ENCODE data around the gene CPAMD8.
"Not testable (repeated sequence)": the region's sequence is repeated elsewhere in the genome, so short reads cannot be mapped to it uniquely, and the experiment has no call there.

CPAMD8 gene

GRCh38 chr19:16946951-16947940, 79.4 kb downstream of the CPAMD8 start:
- H3K4me3 ChIP-seq (ENCODE audit: low read depth, low read length), result no peak overlapping the region
- no peak for DNase-seq (ENCODE audit: low read depth)
- no peak for TF ChIP-seq CTCF (IDR thresholded peaks at IDR 0.05; ENCODE audit: insufficient read depth, low read depth, low read length, missing control alignments)

GRCh38 chr19:16945762-16946465, 80.7 kb downstream of the CPAMD8 start:
- no peak for TF ChIP-seq CTCF (IDR thresholded peaks at IDR 0.05; ENCODE audit: insufficient read depth, low read depth, low read length, missing control alignments)
- no peak overlapping the region for H3K4me3 ChIP-seq (ENCODE audit: low read depth, low read length)
- DNase-seq (ENCODE audit: low read depth), result no peak

- no peak overlapping the region for H3K4me3 ChIP-seq (ENCODE audit: low read depth, low read length)
- TF ChIP-seq CTCF (IDR thresholded peaks at IDR 0.05; ENCODE audit: insufficient read depth, low read depth, low read length, missing control alignments), result no peak
- no peak for DNase-seq (ENCODE audit: low read depth)
Measured at GRCh38 chr19:16945364-16945714, 81.3 kb downstream of the CPAMD8 start.

GRCh38 chr19:16944626-16945363, 81.8 kb downstream of the CPAMD8 start:
- no peak for DNase-seq (ENCODE audit: low read depth)
- no peak for TF ChIP-seq CTCF (IDR thresholded peaks at IDR 0.05; ENCODE audit: insufficient read depth, low read depth, low read length, missing control alignments)
- H3K4me3 ChIP-seq (ENCODE audit: low read depth, low read length), result no peak overlapping the region

- no peak overlapping the region for H3K4me3 ChIP-seq (ENCODE audit: low read depth, low read length)
- no peak for DNase-seq (ENCODE audit: low read depth)
- TF ChIP-seq CTCF (IDR thresholded peaks at IDR 0.05; ENCODE audit: insufficient read depth, low read depth, low read length, missing control alignments), result no peak
Measured at GRCh38 chr19:16943942-16944625, 82.5 kb downstream of the CPAMD8 start.

- H3K4me3 ChIP-seq (ENCODE audit: low read depth, low read length); DNase-seq (ENCODE audit: low read depth): not testable (repeated sequence)
Measured at GRCh38 chr19:16943090-16943489, 83.5 kb downstream of the CPAMD8 start.

Data from GM12865 (cell line).